ENCODE results near the gene AUTS2.

- TF ChIP-seq POLR2A (IDR thresholded peaks at IDR 0.05), result no peak
- no peak for TF ChIP-seq CTCF (IDR thresholded peaks at IDR 0.05)
Measured at GRCh38 chr7:70076325-70076724, 478.1 kb downstream of the AUTS2 start.
